Cerebellar nuclear complex (tissue), 1 donor: Measurements from ENCODE around the gene PIM3.

Experiments
- DNase-seq, 2 experiments: peaks; one replicate each; lab custom pipeline; 2025; lab: John Stamatoyannopoulos, UW

The PIM3 gene

GRCh38 chr22:49928185-49928495, 32.4 kb upstream of the PIM3 start:
- no peak for DNase-seq

- no peak for DNase-seq
These were observed 31.9 kb upstream of the PIM3 start for GRCh38 chr22:49928555-49929210.

DNA sequence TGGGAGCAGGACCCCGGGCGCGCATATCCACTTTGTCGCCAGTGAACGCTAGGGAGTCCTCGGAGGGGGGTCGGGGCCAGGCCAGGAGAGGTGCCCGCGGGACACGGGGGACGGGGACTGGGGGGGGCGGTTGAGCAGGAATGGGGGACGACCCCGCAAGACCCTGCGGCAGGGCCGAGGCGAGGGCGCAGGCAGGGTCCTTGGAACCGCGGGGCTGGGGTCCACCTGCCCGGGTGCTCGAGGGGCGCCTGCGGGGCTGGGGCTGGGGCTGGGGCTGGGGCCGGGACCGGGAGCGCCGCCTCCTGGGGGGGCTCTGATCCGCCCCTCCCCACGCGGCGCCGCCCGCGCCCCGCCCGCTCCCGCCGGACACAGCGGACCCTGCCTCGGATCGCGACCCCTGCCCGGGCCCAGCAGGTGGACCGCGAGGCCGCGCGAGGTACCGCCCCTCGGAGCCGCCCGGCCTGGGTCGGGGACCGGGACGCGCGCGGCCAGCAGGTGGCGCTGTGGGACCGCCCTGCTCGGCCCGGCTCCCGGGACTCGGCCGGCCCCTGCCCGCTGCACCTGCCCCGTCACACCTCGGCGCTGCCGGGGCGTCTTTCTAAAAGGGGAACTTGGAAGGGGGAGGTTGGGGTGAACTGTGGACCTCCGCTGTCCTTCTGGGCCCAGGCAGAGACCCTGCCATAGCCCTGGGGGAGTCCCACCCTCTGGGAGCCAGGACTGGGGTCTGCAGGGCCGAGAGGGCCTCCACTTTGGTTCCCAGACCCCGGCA, 31.2 kb upstream of the PIM3 start:
- no peak for DNase-seq

GRCh38 chr22:49929994-49930575, 30.5 kb upstream of the PIM3 start:
- no peak for DNase-seq

DNA sequence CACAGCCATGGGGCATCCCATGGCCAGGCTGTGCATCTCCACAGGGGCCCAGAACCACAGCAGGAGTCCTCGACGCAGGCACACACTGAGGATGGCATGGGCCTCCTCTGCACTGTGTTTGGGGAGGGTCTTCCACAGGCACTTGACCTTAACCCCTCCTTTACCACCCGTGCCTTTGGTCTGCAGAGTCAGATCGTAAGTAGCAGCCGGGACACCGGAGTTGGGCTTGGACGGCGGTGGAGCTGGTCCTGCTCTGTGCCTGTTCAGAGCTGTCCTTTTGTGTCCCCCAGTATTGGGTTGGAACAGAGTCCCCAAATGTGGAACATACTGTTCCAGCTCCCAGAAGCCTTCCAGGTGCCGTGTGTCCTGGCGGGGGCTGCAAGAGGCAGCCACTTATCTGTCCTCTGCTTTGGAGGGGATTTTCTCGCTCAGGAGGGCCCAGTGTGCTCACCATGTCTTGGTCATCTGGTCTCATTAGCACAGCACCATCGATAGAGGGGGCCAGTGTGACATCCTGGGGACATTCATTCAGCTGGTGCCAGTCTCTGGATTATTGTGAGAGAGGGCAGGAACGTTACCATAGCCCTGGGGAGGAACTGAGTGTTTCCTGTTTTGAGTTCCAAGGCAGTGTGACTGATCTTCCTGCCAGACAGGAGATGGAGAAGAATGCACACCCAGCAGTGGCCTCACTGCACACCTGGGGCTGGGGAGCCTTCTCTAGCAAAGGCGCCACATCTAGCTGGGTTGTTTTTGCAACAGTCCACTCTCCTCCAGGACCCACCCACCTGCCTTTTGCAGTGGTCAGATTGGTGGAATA, 29.8 kb upstream of the PIM3 start:
- peak in 1 of 2 experiments; percentile 10 for DNase-seq

DNA sequence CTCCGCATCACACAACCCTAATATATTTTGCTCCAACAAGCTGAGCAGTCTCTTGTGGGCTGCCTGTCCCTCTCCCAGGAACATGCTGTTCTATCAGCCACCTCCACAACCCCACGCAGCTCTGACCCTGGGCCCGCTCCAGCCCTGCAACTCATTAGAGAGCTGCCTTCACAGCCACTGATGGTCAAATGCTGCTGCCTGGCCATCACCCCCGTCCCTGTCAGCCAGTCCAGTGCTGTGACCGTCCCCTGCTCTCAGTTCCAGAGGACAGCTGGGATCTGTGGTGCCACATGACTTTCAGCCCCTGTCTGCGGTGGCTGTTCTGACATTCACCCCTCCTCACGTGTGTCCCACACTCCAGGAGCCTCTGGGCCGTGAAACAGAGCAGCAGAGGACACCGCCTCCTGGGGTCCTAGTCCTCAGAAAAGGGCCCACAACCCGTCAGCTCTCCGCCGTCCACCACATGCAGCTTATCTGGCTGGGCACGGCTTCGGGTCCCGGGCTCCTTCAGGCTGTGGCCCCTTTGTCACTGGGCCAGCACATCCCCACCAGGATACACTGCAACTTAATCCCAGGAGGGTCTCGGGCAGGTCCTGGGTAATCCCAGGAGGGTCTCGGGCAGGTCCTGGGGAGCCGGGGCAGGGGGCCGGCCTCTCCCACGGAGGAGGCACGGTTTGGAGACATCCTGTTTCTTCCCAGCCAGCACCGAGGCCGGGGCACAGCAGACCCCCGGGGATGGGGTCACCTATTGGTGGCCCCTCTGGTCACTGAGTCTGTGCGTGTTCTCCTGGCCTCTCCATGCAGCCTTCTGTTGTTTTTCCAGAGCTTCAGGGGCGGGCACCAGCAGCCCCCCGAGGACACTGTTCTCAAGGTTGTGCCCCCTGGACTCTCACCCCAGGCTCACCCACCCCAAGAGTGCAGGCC, 27.1 kb upstream of the PIM3 start:
- DNase-seq, result no peak

GRCh38 chr22:49934160-49934890, 26.2 kb upstream of the PIM3 start:
- DNase-seq, result no peak

DNA sequence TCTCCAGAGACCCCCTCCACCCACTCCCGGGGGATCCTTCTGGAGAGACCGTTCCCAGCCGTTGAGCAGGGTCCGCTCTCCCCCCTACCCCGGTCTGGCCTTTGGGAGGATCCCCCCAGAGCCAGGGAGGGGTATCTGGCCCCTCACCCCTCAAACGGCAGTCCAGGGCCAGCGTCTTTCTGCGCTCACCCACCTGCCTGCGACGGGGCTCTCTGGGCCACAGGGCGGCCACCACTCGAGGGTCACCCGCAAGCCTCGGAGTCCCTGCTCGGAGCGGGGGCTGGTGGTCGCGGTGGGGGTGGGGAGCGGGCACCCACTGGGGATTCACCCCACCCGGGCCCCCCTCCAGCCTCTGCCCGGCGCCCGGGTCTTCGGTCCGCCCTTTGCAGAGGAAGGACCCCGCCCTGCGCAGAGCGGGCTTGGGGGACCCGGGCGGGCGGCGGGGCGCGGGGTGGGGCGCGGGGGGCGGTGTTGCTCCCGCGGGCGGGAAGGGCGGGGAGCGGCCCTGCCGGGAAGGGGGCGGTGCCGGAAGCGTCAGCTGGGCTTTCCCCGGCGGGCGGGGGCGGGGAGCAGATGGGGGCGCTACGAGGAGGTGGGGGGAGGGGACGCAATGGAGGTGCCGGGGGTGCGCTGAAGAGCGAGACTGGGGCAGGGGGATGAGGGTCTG, 25.5 kb upstream of the PIM3 start:
- no peak for DNase-seq

DNA sequence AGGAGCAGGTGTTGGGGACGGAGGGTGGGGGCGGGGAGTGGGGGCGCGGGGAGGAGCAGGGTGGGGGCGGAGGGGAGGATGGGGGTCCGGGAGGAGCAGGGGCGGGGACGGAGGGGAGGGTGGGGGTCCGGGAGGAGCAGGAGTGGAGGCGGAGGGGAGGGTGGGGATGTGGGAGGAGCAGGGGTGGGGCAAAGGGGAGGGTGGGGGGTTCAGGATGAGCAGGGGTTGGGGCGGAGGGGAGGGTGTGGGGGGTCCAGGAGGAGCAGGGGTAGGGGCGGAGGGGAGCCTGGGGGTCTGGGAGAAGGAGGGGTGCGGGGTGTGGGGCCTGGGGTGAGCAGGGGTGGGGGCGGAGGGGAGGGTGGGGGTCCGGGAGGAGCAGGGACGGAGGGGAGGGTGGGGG, 25.0 kb upstream of the PIM3 start:
- no peak for DNase-seq

DNA sequence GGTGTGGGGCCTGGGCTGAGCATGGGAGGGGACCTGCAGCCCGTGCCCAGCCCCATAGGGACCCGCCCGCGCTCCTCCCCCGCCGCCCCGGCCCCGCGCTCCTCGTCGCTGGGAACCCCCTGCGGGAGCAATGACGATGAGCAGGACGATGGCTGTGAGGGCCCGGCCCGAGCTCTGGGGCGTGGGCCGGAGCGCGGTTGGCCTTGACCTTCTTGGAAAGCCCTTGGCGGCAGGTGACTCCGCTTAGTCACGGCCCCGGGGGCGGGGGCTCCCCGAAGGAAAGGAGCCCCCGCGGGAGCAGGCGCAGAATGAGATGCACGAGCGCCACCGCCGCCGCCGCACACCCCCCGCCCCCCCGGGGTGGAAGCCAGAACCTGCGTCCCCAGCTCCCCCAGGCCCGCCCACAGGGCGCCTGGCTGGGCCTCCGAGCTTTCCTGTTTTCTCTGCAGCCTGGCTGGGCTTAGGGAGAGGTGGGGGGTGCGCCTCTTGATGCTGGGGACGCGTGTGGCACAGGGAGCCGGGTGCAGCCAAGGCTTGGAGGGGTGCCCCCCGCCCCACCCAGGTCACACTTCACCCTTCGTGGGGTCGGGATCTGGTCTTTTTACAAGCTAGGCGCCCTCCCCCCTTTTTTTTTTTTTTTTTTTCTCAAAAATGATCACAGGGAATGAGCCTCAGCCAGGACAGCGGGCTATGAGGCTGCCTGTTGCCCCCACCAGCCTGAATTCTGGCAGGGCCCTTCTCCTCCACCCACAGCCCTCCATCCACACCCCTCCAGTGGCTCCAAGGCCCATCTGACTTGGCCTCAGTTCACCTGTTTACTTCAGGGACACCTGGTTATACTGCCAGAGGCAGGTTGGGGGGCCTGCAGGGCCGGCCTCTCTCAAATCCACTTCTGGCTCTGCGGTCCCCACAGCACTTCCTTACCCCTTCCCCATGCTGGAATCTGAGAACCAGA, 24.3 kb upstream of the PIM3 start:
- peak in 1 of 2 experiments; percentile 10 for DNase-seq

- DNase-seq, result no peak
These were observed 23.4 kb upstream of the PIM3 start for GRCh38 chr22:49936973-49937757.

DNA sequence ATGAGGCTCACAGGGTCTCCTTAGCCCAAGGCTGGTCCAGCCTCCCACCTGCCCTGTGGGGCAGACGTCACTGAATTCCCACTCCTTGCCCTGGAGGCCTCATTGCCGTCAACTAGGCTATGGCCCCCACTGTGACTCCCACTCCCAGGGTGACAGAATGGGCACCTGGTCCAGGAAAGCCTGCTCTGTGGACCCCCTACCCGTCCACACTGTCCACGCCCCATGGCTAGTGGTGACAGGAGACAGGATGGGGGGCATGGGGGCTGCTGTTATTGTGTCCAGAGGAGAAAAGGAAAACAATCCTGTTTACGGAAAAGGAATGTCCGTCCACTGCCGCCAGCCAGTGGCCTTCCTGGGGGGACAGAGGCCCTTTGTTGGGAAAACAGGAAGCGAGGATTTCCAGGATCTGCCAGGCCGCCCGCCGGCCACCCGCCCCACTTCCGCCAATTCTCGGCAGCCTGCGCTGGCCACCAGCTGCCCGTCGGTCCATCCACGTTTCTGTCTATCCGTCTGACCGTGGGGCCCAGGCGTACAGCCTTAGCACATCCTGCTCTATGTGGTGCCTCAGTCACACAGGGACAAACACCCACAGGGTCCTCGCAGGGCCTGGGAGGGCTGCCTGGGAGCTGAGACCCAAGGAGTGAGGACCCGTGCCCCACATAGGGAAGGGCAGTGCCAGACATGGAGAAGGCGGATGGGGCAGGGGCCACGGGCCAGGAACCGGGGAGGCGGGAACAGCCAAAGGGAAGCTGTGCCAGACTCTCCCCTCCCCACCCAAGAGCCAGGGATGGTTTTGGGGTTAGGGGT, 22.6 kb upstream of the PIM3 start:
- no peak for DNase-seq

- DNase-seq, result no peak
These were observed 21.9 kb upstream of the PIM3 start for GRCh38 chr22:49938565-49939136.

DNA sequence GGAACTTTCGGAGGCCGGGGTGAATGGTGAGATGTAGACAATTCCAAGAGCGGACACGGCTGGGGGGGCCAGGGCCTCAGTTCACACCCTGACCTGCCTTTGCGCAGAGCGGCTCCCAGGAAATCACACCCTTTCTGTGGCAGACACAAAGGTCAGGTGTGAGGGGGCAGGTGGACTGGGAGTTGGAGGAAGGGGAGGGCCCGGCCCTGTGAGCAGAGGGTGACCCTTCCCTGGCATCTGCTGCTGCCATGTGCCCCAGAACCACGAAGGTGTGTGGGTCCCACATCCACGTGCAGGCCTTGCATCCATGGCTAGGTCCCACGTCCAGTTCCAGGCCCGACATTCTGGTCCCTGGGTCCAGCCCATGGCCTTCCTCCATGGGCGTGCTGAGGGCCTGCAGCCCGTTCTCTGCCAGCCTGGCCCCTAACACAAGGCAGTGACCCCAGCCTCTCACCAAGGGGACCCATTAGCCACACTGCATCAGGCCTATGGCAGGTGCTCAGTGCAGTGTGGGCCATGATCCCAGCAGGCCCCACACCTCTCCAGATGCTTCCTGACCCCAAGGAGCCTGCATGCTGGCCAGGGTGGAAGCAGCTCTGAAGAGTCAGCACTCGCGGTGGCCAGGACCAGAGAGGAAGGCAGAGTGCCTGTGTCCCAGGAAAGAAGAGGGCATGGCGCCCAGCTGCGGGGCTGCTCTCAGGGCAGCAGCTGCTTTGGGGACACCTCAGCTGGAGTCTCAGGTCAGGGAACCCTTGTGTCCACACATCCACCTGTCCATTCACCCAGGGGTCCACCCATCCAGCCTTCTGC, 18.9 kb upstream of the PIM3 start:
- DNase-seq, result no peak

DNA sequence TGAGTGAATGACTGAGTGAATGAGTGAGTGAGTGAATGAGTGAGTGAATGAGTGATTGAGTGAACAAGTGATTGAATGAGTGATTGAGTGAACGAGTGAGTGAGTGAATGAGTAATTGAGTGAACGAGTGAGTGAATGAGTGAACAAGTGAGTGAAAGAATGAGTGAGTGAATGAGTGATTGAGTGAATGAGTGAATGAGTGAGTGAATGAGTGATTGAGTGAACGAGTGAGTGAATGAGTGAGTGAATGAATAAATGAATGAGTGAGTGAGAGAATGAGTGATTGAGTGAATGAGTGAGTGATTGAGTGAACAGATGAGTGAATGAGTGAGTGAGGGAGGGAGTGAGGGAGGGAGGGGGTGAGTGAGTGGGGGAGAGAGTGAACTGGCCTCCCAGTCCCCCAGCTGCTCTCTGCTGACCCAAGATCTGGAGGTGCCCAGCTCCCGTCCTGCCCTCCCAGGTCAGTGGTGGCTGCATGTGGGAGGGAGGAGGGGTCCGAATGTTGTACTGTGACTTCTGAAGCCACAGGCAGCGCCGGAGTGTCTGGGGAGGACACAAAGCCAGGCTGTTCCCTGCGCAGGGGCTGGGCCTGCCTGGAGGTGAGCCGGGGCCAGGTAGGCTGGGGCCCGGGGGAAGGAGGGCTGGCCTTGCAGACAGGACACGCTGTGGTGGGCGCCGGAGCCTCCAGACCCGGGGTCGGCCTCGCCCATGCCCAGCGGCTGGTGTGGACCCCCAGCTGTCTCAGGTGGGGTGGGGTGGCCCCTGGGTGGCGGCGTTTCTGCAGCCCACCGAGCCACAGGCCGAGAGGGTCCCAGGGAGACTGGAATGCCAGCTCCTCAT, 17.8 kb upstream of the PIM3 start:
- DNase-seq, result no peak
